Mesenchymal stem cell (in vitro differentiated cells and primary cell): Measurements from ENCODE around the gene MICOS13.
A peak's percentile ranks its signal among the peaks of the same experiment; 100 is the strongest.

ENCODE experiments used
- DNase-seq: peaks from one replicate; pipeline ENCODE4 v3.0.0-alpha.2; 2013
- H2AFZ ChIP-seq: one replicate; pipeline ENCODE4 v1.6.1; 2013; ENCODE audit warnings: low read depth, mild to moderate bottlenecking, control low read depth, inconsistent platforms, low read length, moderate library complexity
- H2AK5ac ChIP-seq: 2 replicates; pipeline ENCODE4 v1.6.1; 2013; ENCODE audit warnings: low read length, moderate library complexity, mild to moderate bottlenecking, inconsistent platforms; ENCODE audit not compliant: severe bottlenecking
- H2BK120ac ChIP-seq: one replicate; pipeline ENCODE4 v1.6.1; 2013; ENCODE audit warnings: low read depth, mild to moderate bottlenecking, inconsistent platforms, low read length, moderate library complexity
- H2BK12ac ChIP-seq, 2 experiments: one replicate each; pipeline ENCODE4 v1.6.1; 2013; ENCODE audit warnings: inconsistent platforms in 2 of 2, low read length in 2 of 2, mild to moderate bottlenecking in 2 of 2, moderate library complexity in 2 of 2, control low read depth in 1 of 2
- H2BK15ac ChIP-seq: one replicate; pipeline ENCODE4 v1.6.1; 2013; ENCODE audit warnings: mild to moderate bottlenecking, low read depth, inconsistent platforms; ENCODE audit not compliant: poor library complexity, severe bottlenecking
- H2BK5ac ChIP-seq: 2 replicates; pipeline ENCODE4 v1.6.1; 2013; ENCODE audit warnings: low read depth, mild to moderate bottlenecking, low read length, control low read depth, inconsistent platforms; ENCODE audit not compliant: poor library complexity, severe bottlenecking
- H3K14ac ChIP-seq, 2 experiments: one replicate each; pipeline ENCODE4 v1.6.1; 2013; ENCODE audit warnings: inconsistent platforms in 2 of 2, low read length in 2 of 2, control low read depth in 1 of 2, mild to moderate bottlenecking in 1 of 2, moderate library complexity in 1 of 2
- H3K18ac ChIP-seq, 2 experiments: one replicate each; pipeline ENCODE4 v1.6.1; 2013; ENCODE audit warnings: inconsistent platforms in 2 of 2, low read length in 2 of 2, control low read depth in 1 of 2, low read depth in 1 of 2, mild to moderate bottlenecking in 1 of 2
- H3K23ac ChIP-seq, 2 experiments: one replicate each; pipeline ENCODE4 v1.6.1; 2013; ENCODE audit warnings: inconsistent platforms in 2 of 2, low read length in 2 of 2, mild to moderate bottlenecking in 2 of 2, moderate library complexity in 2 of 2, control low read depth in 1 of 2
- H3K27ac ChIP-seq: 2 replicates; pipeline ENCODE4 v1.5.1; 2013; ENCODE audit warnings: mild to moderate bottlenecking, moderate library complexity, low read length, control low read depth, inconsistent platforms; ENCODE audit not compliant: poor library complexity, severe bottlenecking
- H3K27me3 ChIP-seq, 2 experiments: 2 replicates each; pipeline versions ENCODE4 v1.6.1 to v1.7.0; 2013; ENCODE audit warnings: low read length in 2 of 2, mild to moderate bottlenecking in 2 of 2, moderate library complexity in 2 of 2, control low read depth in 1 of 2, inconsistent platforms in 1 of 2; ENCODE audit not compliant: control insufficient read depth in 1 of 2, insufficient read depth in 1 of 2
- H3K36me3 ChIP-seq, 2 experiments: 2 replicates each; pipeline versions ENCODE4 v1.6.1 to v1.7.0; 2013; ENCODE audit warnings: low read length in 2 of 2, control low read depth in 1 of 2, inconsistent platforms in 1 of 2, low read depth in 1 of 2, mild to moderate bottlenecking in 1 of 2; ENCODE audit not compliant: insufficient read depth in 2 of 2, control insufficient read depth in 1 of 2
- H3K4ac ChIP-seq, 2 experiments: one replicate each; pipeline ENCODE4 v1.6.1; 2013; ENCODE audit warnings: inconsistent platforms in 2 of 2, low read length in 2 of 2, mild to moderate bottlenecking in 2 of 2, moderate library complexity in 2 of 2, control low read depth in 1 of 2, low read depth in 1 of 2
- H3K4me1 ChIP-seq: 2 replicates; pipeline ENCODE4 v1.6.1; 2013; ENCODE audit warnings: low read depth, low read length, control low read depth; ENCODE audit not compliant: control insufficient read depth, insufficient read depth
- H3K4me2 ChIP-seq: 2 replicates; pipeline ENCODE4 v1.6.1; 2013; ENCODE audit warnings: low read length, mild to moderate bottlenecking, inconsistent platforms; ENCODE audit not compliant: poor library complexity, severe bottlenecking
- H3K4me3 ChIP-seq, 2 experiments: 2 replicates each; pipeline versions ENCODE4 v1.5.1 to v1.7.0; 2013; ENCODE audit warnings: low read length in 2 of 2, mild to moderate bottlenecking in 2 of 2, control low read depth in 1 of 2, low read depth in 1 of 2; ENCODE audit not compliant: insufficient read depth in 1 of 2
- H3K79me1 ChIP-seq: replicated peaks from 2 replicates; pipeline ENCODE4 v1.6.1; 2013; ENCODE audit warnings: mild to moderate bottlenecking, control low read depth, low read length, inconsistent platforms; ENCODE audit not compliant: poor library complexity, severe bottlenecking
- H3K9ac ChIP-seq: 2 replicates; pipeline ENCODE4 v1.7.0; 2013; ENCODE audit warnings: mild to moderate bottlenecking, low read length, moderate library complexity
- H3K9me3 ChIP-seq: 2 replicates; pipeline ENCODE4 v1.7.0; 2013; ENCODE audit warnings: mild to moderate bottlenecking, low read length; ENCODE audit not compliant: control insufficient read depth
- H4K8ac ChIP-seq: one replicate; pipeline ENCODE4 v1.6.1; 2013; ENCODE audit warnings: inconsistent platforms, mild to moderate bottlenecking, low read length, moderate library complexity
- H4K91ac ChIP-seq: one replicate; pipeline ENCODE4 v1.6.1; 2013; ENCODE audit warnings: mild to moderate bottlenecking, low read length, inconsistent platforms
- WGBS: methylation state at CpG from one replicate; pipeline ENCODE4 v1.1.7; 2013; ENCODE audit warnings: mixed read lengths; 5-methylcytosine and 5-hydroxymethylcytosine counted together

Gene MICOS13

DNA sequence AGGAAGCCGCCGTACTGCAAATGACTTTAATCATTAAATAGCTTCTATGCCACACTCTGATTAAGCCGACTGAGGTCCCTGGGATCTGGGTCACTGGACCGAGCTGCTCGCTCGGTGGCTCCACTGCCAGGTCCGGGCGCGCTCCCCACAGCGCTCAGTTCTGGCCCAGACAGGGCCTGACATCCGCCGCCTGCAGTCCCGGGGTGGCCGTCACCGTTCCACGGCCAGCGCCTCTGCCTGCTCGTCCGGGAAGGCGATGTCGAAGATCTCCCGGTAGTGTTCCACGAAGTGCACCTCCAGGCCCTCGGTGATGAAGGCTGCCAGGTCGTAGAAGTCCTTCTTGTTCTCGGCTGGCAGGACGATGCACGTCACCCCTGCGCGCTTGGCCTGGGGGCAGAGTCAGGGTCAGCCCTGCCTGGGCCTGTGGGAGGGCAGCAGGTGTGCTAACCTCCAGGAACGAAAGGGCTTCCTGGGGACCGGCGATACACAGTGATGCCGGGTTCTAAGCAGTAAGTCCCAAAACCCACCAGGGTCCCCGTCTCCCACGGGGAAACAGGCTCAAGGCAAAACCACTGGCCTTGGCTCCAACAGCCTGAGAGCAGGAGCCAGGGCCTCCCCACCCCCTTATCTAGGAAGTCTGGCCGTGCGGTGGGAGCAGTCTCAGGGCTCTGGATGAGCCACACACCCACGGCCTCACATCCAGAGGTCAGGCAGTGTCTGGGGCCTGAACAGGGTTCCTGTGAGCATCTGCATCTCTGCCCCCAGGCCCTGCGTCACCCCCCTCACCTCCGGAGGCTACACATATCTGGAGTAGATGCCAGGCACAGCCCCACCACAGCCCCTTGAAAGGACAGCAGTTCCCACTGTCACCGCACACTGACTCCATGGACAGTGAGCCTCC lies 11.8 kb upstream of the MICOS13 start:
- Histone ChIP-seq H3K4me3 (peak overlapping the region; percentile 11 to 89), H3K23ac (no peak overlapping the region), H3K79me1 (no peaks in the 10 kb centered on the region), H2AFZ (no peak overlapping the region), H3K14ac (peak overlapping the region in 1 of 2 experiments; percentile 12), H3K36me3 (peaks cover 54 to 68% of the 10 kb centered on the region in 2 experiments), H3K27ac (no peak overlapping the region), H3K9me3 (no peaks in the 10 kb centered on the region), H3K18ac (no peak overlapping the region), H3K27me3 (no peaks in the 10 kb centered on the region), H2AK5ac (no peak overlapping the region), H3K9ac (peak overlapping the region; percentile 92), H2BK15ac (no peak overlapping the region), H2BK5ac (no peak overlapping the region), H2BK12ac (no peak overlapping the region), H4K91ac (no peak overlapping the region), H4K8ac (no peak overlapping the region), H3K4me1 (peaks cover 28% of the 10 kb centered on the region), H2BK120ac (no peak overlapping the region), H3K4ac (no peak overlapping the region), H3K4me2 (peak overlapping the region; percentile 70)
- DNase-seq = peak; percentile 27
- WGBS = 80% methylated on average over 42 of the region's 42 CpGs

- H2BK5ac ChIP-seq = no peak overlapping the region
- H3K36me3 ChIP-seq = peaks cover 45 to 59% of the 10 kb centered on the region in 2 experiments
- no peak overlapping the region for H3K23ac ChIP-seq
- H3K14ac ChIP-seq = peak overlapping the region in 1 of 2 experiments; percentile 74
- H4K91ac ChIP-seq = no peak overlapping the region
- H2BK15ac ChIP-seq = no peak overlapping the region
- H3K4me2 ChIP-seq = peak overlapping the region; percentile 70
- no peaks in the 10 kb centered on the region for H3K9me3 ChIP-seq
- peaks cover 32% of the 10 kb centered on the region for H3K4me1 ChIP-seq
- H2AFZ ChIP-seq = no peak overlapping the region
- no peak overlapping the region for H4K8ac ChIP-seq
- H2AK5ac ChIP-seq = no peak overlapping the region
- peak overlapping the region; percentile 94 for H3K27ac ChIP-seq
- H3K79me1 ChIP-seq = no peaks in the 10 kb centered on the region
- H3K4ac ChIP-seq = peak overlapping the region in 1 of 2 experiments; percentile 94
- peak overlapping the region; percentile 92 for H3K9ac ChIP-seq
- H2BK120ac ChIP-seq = no peak overlapping the region
- H3K4me3 ChIP-seq = peak overlapping the region; percentile 85 to 89
- peak overlapping the region; percentile 62 to 69 for H3K18ac ChIP-seq
- no peak overlapping the region for H2BK12ac ChIP-seq
- WGBS = 8% methylated on average over 43 of the region's 54 CpGs
- no peaks in the 10 kb centered on the region for H3K27me3 ChIP-seq
- peak; percentile 47 for DNase-seq
Observed at GRCh38 chr19:5690955-5691821, 10.9 kb upstream of the MICOS13 start.

GRCh38 chr19:5690125-5690954 lies 10.0 kb upstream of the MICOS13 start, which contains the start of gene RPL36:
RPL36 (plus strand) TSS chr19:5690295; CDS start chr19:5690508, 213 bp downstream.
- Histone ChIP-seq H3K27me3 (no peaks in the 10 kb centered on the region), H2BK15ac (no peak within 1 kb of the TSS), H3K27ac (peak within 1 kb of the TSS; percentile 94), H3K36me3 (peaks cover 37 to 51% of the 10 kb centered on the region in 2 experiments), H3K9me3 (no peaks in the 10 kb centered on the region), H3K4ac (peak within 1 kb of the TSS; percentile 42 to 94), H3K79me1 (no peaks in the 10 kb centered on the region), H2BK12ac (no peak within 1 kb of the TSS), H3K4me1 (peaks cover 34% of the 10 kb centered on the region), H2AFZ (peak within 1 kb of the TSS; percentile 46), H3K4me3 (peak within 1 kb of the TSS; percentile 85 to 89), H2BK120ac (peak within 1 kb of the TSS; percentile 66), H3K18ac (peak within 1 kb of the TSS; percentile 62 to 94), H3K4me2 (peak within 1 kb of the TSS; percentile 70), H3K14ac (peak within 1 kb of the TSS in 1 of 2 experiments; percentile 96), H3K9ac (peak within 1 kb of the TSS; percentile 92), H3K23ac (peak within 1 kb of the TSS in 1 of 2 experiments; percentile 98), H4K8ac (peak within 1 kb of the TSS; percentile 62), H4K91ac (peak within 1 kb of the TSS; percentile 81), H2AK5ac (peak within 1 kb of the TSS; percentile 40), H2BK5ac (peak within 1 kb of the TSS; percentile 71)
- DNase-seq = peak; percentile 95
- WGBS = under 1% methylated on average over 63 of the region's 73 CpGs
